PC-9 (cell line): ENCODE measurements around the gene PPP1R3C. TPM values are rescaled to one million over a fixed set of nuclear protein-coding genes. Genes with fewer than 3 reads are reported as not detected.

Experiments used
- BruUV-seq: library from RNA; stranded (reverse); fragments of 400-500 nt; replicated peaks from 2 replicates; lab custom pipeline; 2021; lab: Mats Ljungman, UMichigan
- CTCF ChIA-PET: fragments of 300-600 bp; sonication (Branson Sonifier 250); formaldehyde crosslinking; loops from one replicate; lab custom pipeline; 2022; ENCODE audit warnings: antibody characterized with exemption; lab: Charles Lee
- POLR2A ChIA-PET: fragments of 300-600 bp; sonication (Branson Sonifier 250); formaldehyde crosslinking; loops from one replicate; lab custom pipeline; 2022; ENCODE audit warnings: antibody characterized with exemption; ENCODE audit not compliant: unreplicated experiment; lab: Charles Lee
- DNase-seq, 2 experiments: peaks; one replicate each; pipeline versions ENCODE4 v3.0.0 to v3.0.0-alpha.2; 2015 to 2022; ENCODE audit warnings: mixed read lengths in 1 of 2
- H2AFZ ChIP-seq: fragments of 200-600 bp; sonication (generic); 2 replicates; pipeline ENCODE4 v1.8.1; 2017; ENCODE audit warnings: antibody characterized with exemption
- H3F3A ChIP-seq: fragments of 200-600 bp; sonication (generic); 2 replicates; pipeline ENCODE4 v1.8.1; 2017; ENCODE audit warnings: antibody characterized with exemption, mild to moderate bottlenecking, low read depth; ENCODE audit not compliant: insufficient read depth
- H3K27ac ChIP-seq: fragments of 200-600 bp; sonication (generic); 2 replicates; pipeline ENCODE4 v1.6.1; 2016; ENCODE audit warnings: mixed run types
- H3K27me3 ChIP-seq: fragments of 200-600 bp; sonication (generic); 2 replicates; pipeline ENCODE4 v1.6.1; 2016; ENCODE audit warnings: low read depth, mixed run types; ENCODE audit not compliant: insufficient read depth
- H3K36me3 ChIP-seq: fragments of 200-600 bp; sonication (generic); 2 replicates; pipeline ENCODE4 v1.6.1; 2016; ENCODE audit warnings: low read depth, mixed run types
- H3K4me1 ChIP-seq: fragments of 200-600 bp; sonication (generic); replicated peaks from 2 replicates; pipeline ENCODE4 v1.6.1; 2016; ENCODE audit warnings: mixed run types; ENCODE audit not compliant: insufficient read depth
- H3K4me2 ChIP-seq: fragments of 200-600 bp; sonication (generic); 2 replicates; pipeline ENCODE4 v1.6.1; 2017; ENCODE audit warnings: mixed run types
- H3K4me3 ChIP-seq: fragments of 200-600 bp; sonication (generic); 2 replicates; pipeline ENCODE4 v1.6.1; 2016; ENCODE audit warnings: mixed run types
- H3K79me2 ChIP-seq: fragments of 200-600 bp; sonication (generic); 2 replicates; pipeline ENCODE4 v1.6.1; 2017; ENCODE audit warnings: low read depth, mixed run types
- H3K9me2 ChIP-seq: fragments of 200-600 bp; sonication (generic); 2 replicates; pipeline ENCODE4 v1.8.1; 2017; ENCODE audit warnings: mild to moderate bottlenecking; ENCODE audit not compliant: insufficient read depth
- H3K9me3 ChIP-seq: fragments of 200-600 bp; sonication (generic); 2 replicates; pipeline ENCODE4 v1.8.1; 2016; ENCODE audit warnings: low read depth; ENCODE audit not compliant: insufficient read depth
- H4K20me1 ChIP-seq: fragments of 200-600 bp; sonication (generic); 2 replicates; pipeline ENCODE4 v1.8.1; 2017; ENCODE audit not compliant: insufficient read depth
- EZH2 ChIP-seq: fragments of 200-600 bp; sonication (generic); IDR thresholded peaks from 2 replicates; pipeline ENCODE4 v1.8.0; 2017; ENCODE audit warnings: antibody characterized with exemption, low read depth
- intact Hi-C: fragments of 100-400 bp; cut with micrococcal nuclease; formaldehyde crosslinking; loops from one replicate; pipeline ENCODE4 v1.10.0; 2022; ENCODE audit not compliant: unreplicated experiment
- total RNA-seq: library from RNA; stranded (reverse); gene quantifications from 2 replicates; pipeline ENCODE4 v1.2.3, GENCODE V29; 2021
- TF ChIP-seq, protein P1 (sequence below): fragments of 200-600 bp; sonication (generic); conservative IDR thresholded peaks from 2 replicates; pipeline ENCODE4 v1.6.1; 2017; ENCODE audit warnings: mixed run types, antibody characterized with exemption, mild to moderate bottlenecking, moderate library complexity

PPP1R3C gene
- total RNA-seq, 1 experiment from 2014 or later = 1.8 TPM

DNA sequence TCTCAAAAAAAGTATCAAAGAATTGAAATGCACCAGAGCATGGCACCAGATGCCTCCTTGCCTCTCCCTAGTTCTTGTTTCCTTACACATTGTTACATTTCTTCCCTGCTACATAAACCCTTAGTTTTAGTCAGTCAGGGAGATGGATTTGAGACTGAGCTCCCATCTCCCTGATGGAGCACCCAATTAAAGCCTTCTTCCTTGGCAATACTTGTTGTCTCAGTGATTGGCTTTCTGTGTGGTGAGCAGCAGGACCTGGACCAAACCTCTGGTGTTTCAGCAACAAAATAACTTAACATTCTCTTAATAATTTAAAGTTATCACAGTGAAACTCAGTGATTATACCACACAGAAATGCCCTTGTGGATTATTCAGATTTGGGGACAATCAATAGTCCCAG is 26.9 kb downstream of the PPP1R3C start:
- TF ChIP-seq EZH2 = no peak
- TF ChIP-seq, protein P1, sequence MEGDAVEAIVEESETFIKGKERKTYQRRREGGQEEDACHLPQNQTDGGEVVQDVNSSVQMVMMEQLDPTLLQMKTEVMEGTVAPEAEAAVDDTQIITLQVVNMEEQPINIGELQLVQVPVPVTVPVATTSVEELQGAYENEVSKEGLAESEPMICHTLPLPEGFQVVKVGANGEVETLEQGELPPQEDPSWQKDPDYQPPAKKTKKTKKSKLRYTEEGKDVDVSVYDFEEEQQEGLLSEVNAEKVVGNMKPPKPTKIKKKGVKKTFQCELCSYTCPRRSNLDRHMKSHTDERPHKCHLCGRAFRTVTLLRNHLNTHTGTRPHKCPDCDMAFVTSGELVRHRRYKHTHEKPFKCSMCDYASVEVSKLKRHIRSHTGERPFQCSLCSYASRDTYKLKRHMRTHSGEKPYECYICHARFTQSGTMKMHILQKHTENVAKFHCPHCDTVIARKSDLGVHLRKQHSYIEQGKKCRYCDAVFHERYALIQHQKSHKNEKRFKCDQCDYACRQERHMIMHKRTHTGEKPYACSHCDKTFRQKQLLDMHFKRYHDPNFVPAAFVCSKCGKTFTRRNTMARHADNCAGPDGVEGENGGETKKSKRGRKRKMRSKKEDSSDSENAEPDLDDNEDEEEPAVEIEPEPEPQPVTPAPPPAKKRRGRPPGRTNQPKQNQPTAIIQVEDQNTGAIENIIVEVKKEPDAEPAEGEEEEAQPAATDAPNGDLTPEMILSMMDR = no peak
- POLR2A ChIA-PET = no interaction called here
- CTCF ChIA-PET = no interaction called here

DNA sequence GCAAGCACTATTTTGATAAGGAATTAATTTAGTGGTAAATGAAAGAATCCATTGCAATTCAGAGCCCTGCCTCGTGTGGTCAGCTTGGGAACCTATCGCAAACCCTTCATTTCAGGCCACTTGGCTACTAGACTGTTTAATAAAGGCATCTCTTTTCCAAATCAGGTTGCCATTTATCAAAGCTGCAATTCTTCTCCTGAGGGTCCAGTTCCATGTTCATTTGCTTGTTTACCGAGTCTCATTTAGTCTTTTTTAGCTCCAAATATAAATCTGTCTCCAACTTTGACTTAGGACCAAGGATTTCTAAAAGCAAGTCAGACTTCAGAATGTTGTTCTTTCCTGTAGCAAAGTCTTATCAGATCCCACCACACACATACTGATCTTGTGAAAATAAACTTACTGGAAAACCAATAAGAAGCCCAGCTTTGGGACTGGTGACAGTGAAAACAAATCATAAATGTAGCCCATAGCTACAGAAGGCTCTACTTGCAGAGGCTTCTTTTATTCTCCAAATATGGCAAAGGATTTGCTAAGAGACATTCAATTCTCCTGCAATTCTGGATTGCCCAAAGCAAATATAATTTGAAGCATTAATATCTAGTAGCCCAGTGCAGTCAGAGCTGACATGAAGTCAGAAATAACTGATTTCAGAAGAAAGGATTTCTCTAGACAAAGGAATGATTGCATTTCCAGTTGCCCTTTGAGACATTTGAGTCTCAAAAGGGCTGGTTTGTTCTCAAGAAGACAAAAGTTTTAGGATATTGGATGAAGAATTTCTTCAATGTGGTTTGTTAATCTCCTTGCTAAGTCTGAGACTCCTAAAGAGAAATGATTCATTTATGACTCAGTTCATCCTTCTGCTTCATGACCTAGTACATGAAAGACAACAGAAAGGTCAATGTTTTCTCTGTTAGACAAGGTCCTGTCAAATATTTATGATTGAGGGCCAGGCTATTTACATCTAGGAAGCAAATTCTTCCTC is 28.0 kb downstream of the PPP1R3C start:
- intact Hi-C loops = no loop called here
- H3F3A ChIP-seq = peaks cover 26% of the 10 kb centered on the region; the same call in 1 of the 2 replicates
- H3K4me2 ChIP-seq = peak overlapping the region; percentile 46
- no peaks in the 10 kb centered on the region for H3K79me2 ChIP-seq
- no TSS peak for BruUV-seq
- peak overlapping the region; percentile 23 for H3K27ac ChIP-seq
- ChIA-PET CTCF (no interaction called here), POLR2A (interaction anchor here (0.6 kb wide), 2 partner anchors 12 to 13 kb away, joined by 5 to 6 read pairs; no protein-coding TSS in a partner anchor)
- no peaks in the 10 kb centered on the region for H3K27me3 ChIP-seq
- H2AFZ ChIP-seq = no peak overlapping the region
- no peaks in the 10 kb centered on the region for H4K20me1 ChIP-seq
- H3K9me3 ChIP-seq = no peaks in the 10 kb centered on the region; the same call in 1 of the 2 replicates
- DNase-seq = peak in 1 of 2 experiments; percentile 48
- H3K4me3 ChIP-seq = no peak overlapping the region
- no peaks in the 10 kb centered on the region for H3K9me2 ChIP-seq
- H3K36me3 ChIP-seq = no peaks in the 10 kb centered on the region
- peaks cover 25% of the 10 kb centered on the region for H3K4me1 ChIP-seq
- no peak for TF ChIP-seq EZH2
- TF ChIP-seq, protein P1 = no peak; the same call in 1 of the 2 replicates

More for the DNA sequence above, 26.9 kb downstream of the PPP1R3C start:
- intact Hi-C loops = no loop called here
- Histone ChIP-seq H3K36me3 (no peaks in the 10 kb centered on the region), H3K27me3 (no peaks in the 10 kb centered on the region), H3K4me2 (no peak overlapping the region), H2AFZ (no peak overlapping the region), H3K4me3 (no peak overlapping the region), H3K4me1 (peaks cover 25% of the 10 kb centered on the region), H4K20me1 (no peaks in the 10 kb centered on the region), H3K9me3 (no peaks in the 10 kb centered on the region; the same call in 1 of the 2 replicates), H3K9me2 (no peaks in the 10 kb centered on the region), H3K79me2 (no peaks in the 10 kb centered on the region), H3F3A (peaks cover 26% of the 10 kb centered on the region; the same call in 1 of the 2 replicates), H3K27ac (no peak overlapping the region)
- BruUV-seq = no TSS peak
- no peak for DNase-seq

DNA sequence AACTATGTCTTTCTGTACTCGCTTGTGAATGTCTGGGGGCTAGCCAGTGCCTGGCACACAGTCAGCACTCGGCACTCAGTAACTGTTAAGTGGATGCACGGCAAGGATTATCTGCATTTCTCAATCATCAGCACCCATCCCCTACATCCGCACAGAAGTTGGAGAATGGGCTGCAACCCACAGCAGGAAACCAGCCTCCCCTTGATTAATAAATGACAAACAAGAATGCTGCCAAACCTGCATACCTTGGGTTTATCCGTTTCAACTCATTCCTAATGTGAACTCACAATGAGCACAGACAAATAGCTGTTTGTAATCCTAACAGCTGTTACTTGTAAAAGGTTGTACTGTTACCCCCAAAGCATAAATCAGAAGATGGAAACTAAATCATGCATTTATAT is 28.9 kb downstream of the PPP1R3C start:
- intact Hi-C loops = no loop called here
- CTCF ChIA-PET = no interaction called here
- H3K4me2 ChIP-seq = peak overlapping the region; percentile 46

More for the DNA sequence above, 28.9 kb downstream of the PPP1R3C start:
- Histone ChIP-seq H3K27ac (peak overlapping the region; percentile 23), H3K27me3 (no peaks in the 10 kb centered on the region), H3K36me3 (no peaks in the 10 kb centered on the region), H3K9me2 (no peaks in the 10 kb centered on the region), H4K20me1 (no peaks in the 10 kb centered on the region), H3K4me1 (peaks cover 30% of the 10 kb centered on the region), H3K4me3 (no peak overlapping the region), H3K79me2 (no peaks in the 10 kb centered on the region), H3K9me3 (no peaks in the 10 kb centered on the region; the same call in 1 of the 2 replicates), H3F3A (peaks cover 26% of the 10 kb centered on the region; the same call in 1 of the 2 replicates), H2AFZ (no peak overlapping the region)
- POLR2A ChIA-PET = interaction anchor here (0.6 kb wide), 2 partner anchors 13 kb away, joined by 5 to 6 read pairs; no protein-coding TSS in a partner anchor
- no peak for TF ChIP-seq EZH2
- TF ChIP-seq, protein P1 = no peak
- DNase-seq = peak; percentile 19 to 84
- BruUV-seq = no TSS peak
